SIG-M5 treated with dmso at 0.1 percent for 504 hours (cell line): Measurements from ENCODE around the gene CAMK4.

Experiments used
- DNase-seq: peaks from one replicate; lab custom pipeline; 2025; ENCODE audit not compliant: unreplicated experiment; lab: John Stamatoyannopoulos, UW

CAMK4 gene

DNA sequence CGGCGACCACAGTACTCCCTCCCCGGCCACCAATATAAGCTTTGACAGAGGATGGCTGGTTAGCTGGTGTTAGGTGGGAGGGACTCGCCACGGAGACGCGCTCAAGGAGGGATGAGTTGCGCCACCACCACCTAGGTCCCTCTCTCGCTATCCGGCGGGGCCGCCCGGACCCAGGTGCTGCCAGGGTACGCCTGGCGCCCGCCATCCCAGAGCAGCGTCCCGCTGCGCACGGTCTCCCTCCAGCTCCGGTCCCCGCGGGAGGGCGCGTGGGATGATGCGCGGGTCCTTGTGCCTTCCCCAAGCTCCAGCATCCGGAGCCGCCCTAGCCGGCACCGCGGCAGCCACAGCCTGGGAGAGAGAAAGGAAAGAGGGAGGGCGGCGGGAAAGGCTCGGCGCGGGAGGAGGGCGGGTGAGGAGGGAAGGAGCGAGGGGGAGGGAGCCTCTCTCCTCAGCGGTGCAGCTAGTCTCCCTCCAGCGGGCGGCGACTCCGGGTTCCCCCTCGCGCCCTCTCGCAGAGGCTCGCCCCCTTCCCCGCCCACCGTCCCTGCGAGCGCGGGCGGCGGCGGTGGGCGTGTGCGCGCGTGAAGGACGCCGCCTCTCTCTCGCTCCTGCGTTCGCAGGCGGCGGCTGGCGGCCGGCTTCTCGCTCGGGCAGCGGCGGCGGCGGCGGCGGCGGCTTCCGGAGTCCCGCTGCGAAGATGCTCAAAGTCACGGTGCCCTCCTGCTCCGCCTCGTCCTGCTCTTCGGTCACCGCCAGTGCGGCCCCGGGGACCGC lies at the start of gene CAMK4:
Gene CAMK4, plus strand, starts transcription at position 598 of the 774 bp plus-strand sequence. Its CDS starts 100 bp downstream, at position 698.
- DNase-seq: peak; percentile 9

DNA sequence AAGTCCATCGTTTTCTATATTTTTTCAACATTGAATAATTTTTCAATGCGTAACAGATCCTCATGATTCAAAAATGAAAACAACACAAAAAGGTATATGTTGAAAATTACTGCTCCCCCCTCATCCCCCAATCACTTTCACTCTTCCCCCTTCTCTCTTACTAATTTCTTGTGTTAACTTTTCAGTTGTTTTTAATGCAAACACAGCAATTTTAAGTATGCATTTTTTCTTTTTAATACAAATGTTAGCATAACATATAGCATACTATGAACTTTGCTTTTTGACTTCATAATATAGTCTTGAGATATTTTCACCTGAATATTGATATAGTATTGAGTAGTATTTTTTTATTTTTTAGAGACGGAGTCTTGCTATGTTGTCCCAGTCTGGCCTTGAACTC lies 41.1 kb upstream of the CAMK4 start:
- no peak for DNase-seq

DNA sequence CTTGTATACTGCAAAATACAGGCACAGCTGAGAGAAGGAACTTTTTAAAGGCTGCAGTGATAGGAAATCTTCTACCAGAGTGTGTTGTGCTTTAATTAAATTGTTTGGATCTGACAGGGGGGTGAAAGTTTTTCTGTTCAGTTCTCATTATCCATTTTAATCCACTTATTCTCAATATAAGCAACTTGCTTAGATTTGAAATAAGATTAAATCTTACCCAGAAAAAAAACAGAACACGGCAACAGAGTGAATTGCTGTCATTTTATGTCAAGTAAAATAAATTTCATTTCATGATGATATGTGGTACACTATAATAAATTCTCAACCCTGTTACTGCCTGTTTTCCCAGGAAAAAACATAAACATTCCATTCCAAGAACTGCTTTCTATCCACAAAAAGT lies 37.1 kb upstream of the CAMK4 start:
- DNase-seq: no peak

DNA sequence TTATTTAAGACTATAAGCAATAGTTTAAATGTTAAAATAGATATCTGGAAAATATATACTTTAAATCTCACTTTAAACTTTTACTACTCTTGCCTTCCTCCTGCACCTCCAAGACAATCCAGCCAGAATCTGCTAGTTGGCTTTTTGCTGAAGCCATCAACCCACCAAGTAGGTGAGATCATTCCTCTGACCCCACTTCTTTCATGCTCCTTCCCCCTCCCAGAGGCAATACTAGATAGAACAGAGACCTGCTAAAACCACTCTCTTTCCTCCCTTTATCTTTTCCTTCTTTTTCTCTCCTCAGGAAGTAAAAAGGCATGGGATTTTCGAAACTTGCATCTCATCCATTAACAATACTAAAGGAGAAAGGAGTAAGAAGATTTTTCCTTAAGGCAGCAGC lies 30.1 kb upstream of the CAMK4 start:
- no peak for DNase-seq

DNA sequence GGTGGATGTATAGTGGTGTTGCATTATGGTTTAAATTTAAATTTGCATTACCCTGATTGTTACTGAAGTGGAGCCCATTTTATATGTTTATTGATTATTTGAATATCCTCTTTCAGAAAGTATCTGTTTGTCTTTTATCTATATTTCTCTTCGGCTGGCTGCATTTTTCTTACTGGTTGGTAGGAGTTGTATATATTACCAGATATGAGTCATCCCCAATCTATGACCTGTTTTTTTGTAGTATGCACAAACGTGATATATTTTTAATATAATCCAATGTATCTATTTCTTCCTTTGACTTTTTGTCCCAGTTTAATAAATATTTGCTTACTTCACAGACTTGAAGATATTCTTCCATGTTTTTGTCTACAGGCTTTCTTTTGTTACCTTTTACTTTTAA lies 29.3 kb upstream of the CAMK4 start:
- DNase-seq: no peak

DNA sequence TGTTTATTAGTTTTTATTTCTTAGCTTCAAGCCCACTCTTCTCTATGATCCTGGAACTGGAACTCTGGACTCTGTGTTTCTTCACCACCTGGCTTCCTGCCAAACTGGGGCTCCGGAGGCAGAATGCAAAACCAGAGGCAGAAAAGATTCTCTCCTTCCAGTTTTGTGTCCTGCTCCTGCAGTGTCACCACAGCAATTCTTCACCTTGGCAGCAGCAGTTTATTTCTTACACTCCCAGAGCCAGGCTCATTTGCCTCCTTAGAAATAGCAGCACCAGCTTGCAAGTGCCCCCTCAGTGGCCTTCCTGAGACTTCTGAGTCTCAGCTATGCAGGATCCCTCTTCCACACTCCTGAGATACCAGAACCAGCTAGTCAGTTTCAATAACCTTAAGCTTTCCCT lies 26.7 kb upstream of the CAMK4 start:
- DNase-seq: no peak

DNA sequence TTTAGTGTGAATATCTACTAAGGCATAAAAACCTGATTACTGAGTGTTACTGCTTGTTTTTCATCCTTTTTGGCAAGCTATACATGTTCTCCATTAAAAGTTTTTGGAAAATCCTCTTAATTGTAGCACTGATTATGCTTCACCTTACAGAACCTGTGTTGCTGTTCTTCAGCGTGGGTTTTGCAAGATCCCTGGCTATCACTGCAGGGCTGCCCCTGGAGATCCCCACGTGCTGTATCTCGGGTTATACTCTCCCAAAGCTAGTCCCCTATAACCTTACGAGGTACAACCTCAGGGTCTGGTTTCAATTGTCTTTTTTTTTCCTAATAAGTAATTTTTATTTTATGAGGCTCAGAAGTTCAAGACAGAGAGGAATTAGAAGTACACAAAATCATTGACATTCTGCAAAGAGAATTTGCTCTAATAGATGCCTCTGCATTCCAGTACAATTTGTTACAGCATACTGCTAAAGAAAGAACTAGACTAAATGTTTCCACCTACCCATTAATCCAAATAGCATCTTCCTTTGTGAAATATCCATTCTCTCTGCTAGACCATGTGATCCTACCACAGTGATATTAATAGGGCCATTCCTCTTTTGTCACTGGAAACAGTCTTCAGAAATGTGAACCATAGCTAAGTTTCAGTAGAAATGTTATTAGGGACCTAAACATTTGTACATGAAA lies 25.8 kb upstream of the CAMK4 start:
- DNase-seq: no peak

DNA sequence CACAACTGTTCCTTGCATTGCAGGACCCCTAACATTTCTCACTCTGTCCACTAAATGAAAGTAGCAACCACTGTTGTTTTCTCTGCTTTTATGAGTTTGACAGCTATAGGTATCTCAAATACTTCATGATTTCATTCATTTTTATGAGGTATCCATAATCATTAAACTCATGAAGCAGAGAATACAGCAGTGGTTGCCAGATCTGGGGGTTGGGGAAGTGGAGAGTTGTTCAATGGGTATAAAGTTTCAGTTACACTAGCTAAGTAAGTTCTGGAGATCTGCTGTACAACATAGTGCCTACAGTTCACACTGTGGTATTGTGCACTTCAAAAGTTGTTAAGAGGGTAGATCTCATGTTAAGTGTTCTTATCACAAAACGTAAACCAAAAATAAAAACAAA lies 23.4 kb upstream of the CAMK4 start:
- no peak for DNase-seq

DNA sequence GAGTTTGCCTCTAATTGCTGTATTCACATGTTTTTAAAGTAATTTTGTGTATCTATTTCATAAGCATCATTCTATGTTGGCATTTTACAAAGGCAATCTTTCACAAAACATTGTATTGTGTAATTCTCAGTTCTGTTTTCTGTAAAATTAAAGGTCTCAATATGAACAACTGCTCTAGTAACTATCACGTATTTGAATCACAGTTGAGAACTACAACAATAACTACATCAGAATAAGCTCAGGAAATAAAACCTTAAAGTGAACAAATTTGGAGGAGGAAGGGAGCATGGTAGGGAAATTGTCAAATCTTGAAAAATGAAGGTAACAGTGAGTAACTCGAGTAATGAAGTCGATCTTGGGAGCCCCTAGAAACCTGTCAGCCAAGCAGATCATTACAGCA lies 22.5 kb upstream of the CAMK4 start:
- DNase-seq: no peak

DNA sequence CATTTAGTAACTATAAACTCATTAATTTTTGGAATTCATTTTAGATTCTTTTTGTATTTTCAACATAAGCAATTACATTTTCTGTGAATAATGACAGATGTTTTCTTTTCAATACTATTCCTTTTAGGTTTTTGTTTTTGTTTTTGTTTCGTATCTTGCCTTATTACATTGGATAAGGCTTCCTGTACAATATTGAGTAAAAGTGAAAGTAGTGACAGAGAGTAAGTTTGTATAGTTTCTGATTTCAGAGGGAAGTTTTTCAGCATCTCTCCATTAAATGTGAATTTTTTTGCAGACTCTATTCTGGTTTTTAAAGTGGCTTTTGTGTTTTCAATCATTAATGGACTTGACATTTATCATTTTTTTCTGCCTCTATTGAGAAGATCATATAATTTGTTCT lies 12.8 kb upstream of the CAMK4 start:
- no peak for DNase-seq

DNA sequence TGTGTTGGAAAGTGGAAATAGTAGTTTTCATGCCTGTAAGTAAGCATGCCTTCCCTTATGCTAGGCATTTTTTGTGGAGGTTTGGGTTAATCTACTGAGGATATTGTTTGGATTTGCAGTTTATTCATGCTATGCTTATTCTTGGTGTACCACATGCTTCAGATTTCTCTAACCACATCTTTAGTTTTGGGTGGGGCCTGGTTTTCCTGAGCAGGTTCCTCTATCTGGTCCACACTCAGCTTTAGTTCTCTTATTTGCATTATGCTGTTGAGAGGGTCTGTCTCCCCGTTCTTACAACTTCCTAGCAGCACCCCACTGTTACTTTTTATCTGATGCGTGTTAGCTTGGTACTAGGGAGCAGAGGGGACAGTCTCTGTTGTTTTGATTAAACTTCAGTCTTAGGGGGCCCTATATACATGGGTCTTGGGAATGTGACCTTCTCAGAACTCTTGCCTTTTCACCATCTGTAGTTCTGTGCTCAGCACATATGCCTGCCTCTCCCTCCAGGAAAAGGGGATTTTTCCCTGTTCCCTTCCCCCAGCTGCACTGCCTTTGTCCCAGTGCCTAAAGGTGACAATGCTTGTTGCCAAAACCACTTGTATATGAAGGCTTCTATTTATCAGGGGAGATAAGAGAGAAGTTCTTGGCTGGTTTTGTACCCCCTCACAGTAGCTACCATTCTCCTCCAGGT lies 10.0 kb upstream of the CAMK4 start:
- no peak for DNase-seq

DNA sequence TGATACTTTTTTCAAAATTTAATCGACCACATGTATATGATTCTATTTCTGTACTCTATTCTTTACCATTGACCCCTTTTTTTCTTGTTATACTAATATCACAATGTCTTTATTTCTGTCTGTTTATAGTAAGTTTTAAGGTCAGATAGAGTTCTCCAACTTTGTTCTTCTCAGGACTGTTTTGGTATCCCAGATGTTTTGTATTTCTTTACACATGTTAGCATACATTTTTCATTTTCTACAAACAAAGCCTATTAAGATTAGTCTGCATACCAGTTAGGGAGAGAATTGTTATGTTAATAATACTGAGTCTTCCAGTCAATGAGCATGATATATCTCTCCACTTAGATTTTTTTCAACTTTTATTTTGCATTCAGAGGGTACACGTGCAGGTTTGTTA lies 8.2 kb upstream of the CAMK4 start:
- no peak for DNase-seq

DNA sequence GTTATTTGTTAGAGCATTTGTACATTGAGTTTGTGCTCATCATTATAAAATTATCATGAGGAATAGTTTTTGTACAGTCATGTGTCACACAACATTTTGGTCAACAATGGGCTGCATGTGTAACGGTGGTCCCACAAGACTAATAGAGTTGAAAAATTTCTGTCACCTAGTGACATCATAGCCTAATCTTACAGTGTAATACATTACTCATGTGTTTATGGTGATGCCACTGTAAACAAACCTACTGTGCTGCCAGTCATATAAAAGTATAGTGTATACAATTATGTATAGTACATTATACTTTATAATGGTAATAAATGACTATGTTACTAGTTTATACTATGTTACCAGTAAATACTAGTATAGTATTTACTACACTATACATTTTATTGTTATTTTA lies 3.0 kb upstream of the CAMK4 start:
- no peak for DNase-seq

DNA sequence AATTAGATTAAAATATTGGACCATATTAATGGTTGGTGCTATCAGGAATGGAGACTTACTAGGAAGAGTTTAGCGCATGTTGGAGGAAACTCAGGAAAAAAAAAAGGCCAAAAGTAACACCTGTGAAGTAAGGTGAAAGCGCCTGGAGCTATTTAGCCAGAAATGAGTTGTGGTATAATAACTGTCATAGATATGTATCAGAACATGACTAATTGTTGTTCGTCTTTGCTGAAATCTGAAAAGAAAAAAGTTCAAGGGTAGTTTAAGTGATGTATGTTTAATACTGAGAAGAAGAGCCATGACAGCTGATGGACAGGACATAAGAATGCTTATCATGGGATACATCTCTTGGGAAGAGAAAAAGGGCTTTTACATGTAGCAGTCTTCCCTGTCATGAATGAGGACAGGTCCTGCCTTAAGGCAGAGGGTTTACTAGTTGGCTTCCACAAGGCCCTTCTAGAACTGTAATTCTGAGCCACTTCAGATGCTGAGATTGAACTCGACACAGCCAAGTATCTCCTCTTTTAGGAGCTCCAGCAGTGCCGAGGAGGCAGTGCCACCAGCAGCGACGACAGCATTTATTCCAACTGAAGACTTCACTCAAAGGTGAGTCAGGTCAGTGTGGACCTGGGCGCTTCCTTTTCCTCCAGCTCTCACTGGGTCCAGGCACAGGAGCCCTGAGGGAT lies 940 bp upstream of the CAMK4 start:
- no peak for DNase-seq

DNA sequence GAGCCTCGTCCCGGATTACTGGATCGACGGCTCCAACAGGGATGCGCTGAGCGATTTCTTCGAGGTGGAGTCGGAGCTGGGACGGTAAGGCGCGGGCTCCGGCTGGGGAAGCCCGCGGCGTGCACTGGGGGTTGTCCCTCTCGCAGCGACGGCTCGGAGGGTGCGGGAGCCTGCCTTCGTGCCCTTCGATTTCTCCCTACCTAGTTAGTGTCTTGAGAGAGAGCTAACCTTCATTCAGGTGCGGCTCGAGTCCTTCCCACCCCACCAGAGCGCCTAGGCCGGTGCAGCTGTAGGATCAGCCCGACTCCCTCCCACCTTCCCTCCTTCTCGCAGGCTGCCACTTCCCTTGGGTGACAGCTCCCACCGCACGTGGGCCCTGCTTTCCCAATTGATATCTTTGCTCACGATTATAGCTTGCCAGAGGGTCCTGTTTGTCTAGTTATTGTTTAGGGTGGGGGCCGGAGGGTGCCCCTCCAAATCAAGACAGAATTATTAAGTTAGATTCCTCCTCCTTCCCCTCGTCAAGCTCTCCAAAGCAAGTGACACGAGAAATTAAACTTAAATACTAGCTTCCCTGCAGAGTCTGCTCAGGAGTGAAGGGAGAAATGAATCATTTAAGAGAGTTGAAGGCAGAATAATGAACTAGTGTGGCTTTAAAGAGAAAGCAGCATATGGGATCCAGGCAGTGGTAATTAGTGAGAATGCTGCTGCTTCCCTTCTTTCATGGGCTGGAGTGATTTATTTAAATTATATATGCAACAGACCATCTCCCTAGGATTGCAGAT lies 569 bp downstream of the CAMK4 start:
- no peak for DNase-seq

DNA sequence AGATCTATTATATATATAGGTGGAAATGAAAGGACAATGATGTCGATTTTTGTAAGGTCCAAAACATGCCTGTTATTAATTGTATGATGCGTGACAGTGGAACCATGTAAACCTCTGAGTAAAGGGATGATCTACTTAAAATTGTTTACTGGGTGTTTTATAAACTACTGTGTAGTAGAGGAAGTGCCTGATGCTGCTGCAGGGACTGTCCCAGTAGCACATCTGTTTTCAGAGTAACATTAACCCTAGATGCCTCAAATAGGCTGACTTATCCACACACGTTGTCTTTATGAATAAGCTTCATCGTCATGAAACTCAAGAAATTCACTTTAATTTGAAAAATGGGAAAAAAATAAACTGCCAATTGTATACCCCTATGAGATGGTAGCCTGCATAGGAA lies 1.7 kb downstream of the CAMK4 start:
- no peak for DNase-seq

DNA sequence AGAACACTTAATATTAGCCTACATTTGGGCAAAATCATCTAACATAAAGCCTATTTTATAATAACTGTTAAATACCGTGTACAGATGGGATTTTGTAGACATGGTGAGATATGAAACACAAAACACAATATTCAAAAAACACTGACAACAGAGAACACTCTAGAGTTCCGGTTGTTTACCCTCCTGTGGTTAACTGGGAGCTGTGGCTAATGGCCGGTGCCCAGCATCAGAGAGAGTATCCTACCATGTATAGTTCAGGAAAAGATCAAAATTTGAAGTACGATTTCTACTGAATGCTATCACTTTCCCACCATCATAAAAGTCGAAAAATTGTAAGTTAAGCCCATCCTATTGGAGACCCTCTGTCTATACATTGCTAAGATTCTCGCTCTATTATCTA lies 2.4 kb downstream of the CAMK4 start:
- DNase-seq: no peak

DNA sequence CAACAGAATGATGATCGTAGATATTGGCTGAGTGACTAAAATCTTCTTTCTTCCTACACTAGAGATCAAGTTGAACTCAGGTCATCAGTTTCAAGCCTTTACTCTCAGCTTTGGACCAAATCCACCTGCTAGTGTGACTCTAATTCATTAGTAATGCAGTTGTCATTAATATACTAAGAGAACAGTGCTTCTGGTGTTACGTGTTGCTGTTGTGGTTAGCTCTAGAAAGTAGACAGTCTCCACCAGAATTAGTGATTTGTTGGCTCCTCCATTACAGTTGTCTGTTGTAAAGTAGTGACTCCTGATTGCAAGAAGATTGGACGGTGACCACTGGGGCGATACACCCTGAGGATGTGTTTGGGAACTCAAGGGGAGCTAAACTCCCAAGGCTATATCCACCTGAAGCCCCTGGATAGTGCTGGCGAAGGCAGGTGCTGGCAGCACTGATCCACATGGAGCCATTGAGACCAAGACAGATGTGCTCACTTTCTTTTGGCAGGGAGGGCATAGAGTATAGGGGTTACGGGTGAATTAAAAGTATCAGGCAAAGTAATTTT lies 3.1 kb downstream of the CAMK4 start:
- DNase-seq: no peak

DNA sequence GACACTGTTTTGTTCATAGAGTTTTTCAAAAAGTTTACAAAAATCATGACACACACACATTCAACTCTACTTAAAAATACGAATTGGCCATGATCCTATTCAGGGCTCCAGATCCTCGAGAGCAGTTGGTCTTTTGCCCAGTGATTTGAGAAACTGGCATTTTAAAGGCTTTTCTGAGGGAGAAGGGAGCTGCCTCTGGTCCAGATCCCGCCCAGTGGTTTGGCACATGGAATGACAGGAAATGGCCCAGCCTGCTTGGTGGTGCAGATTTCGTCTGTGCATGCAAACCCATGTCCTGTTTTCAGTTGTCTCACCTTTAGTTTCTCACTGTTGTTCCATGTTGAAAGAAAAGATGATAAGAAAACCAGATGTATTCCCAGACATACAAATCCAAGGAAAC lies 3.6 kb downstream of the CAMK4 start:
- DNase-seq: no peak

DNA sequence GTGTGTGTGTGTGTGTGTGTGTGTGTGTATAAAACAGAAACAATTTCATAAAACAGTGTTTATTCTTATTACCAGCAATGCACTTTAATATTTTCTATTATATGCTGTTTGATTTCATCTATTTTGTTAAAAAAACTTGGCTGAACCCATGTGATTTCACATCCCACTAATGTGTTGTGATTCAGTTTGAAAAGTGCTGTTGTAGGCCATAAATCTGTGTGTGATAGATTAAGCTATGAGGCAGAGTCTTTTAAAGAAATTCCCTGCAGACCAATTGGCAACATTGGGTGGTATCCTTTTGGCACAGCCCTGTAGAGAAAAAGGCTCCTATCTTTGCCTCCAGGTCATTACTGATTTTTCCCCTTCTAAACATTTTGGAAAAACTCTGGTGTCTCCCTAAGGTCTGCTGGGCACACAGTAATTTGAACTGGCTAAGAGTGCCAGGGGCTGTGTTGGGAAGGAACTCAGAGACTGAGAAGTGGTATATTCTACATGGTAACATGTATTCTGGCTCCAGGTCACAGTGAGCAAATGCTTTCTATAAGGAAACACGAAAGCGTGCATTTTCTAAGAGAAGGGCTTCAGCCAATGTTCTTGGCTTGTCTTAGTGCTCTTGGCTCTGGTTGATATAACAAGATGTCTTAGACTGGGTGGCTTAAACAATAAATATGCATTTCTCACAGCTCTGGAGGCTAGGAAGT lies 4.5 kb downstream of the CAMK4 start:
- no peak for DNase-seq
